ENCODE results near the gene SYT5. TPM values are rescaled to one million over a fixed set of nuclear protein-coding genes. Genes with fewer than 3 reads are reported as not detected.

Gene SYT5
- total and polyA plus RNA-seq, 2 of the 13 experiments (the other 11 are each of a cell fraction or from before 2014, with no cell fraction given), result not detected

- ChIA-PET CTCF (ENCODE audit: low intra/inter-chr PET ratio, low total read pairs) (no interaction called here), POLR2A (interaction anchor here (0.8 to 6.1 kb wide), 4 partner anchors 9 to 142 kb away, joined by 3 to 28 read pairs (median 6); partner anchors contain the start of gene PTPRH)
- intact Hi-C loops (cut with micrococcal nuclease; ENCODE audit: unreplicated experiment) (no loop called here), in situ Hi-C loops (cut with HindIII; ENCODE audit: extremely low pct_ligation_motif_present, low pct_unique_long_range_greater_than_20kb) (no loop called here)
- H3K27me3 ChIP-seq (ENCODE audit: control insufficient read depth in 1 of 2, insufficient read depth in 2 of 2, low read length in 2 of 2), result no peaks in the 10 kb centered on the region
- no peak for FAIRE-seq
- no peak overlapping the region for H2AFZ ChIP-seq (ENCODE audit: low read length)
- H4K20me1 ChIP-seq (ENCODE audit: insufficient read depth, low read length), result peaks cover 3% of the 10 kb centered on the region; the same call in 1 of the 2 replicates
- TF ChIP-seq ZNF143 (CRISPR knock-in tag; IDR thresholded peaks at IDR 0.05) (peak; percentile 86), BRCA1 (CRISPR knock-in tag; IDR thresholded peaks at IDR 0.05) (no peak), POLR2A (IDR thresholded peaks at IDR 0.05; ENCODE audit: insufficient read depth in 1 of 2, low read depth in 2 of 2, low read length in 2 of 2) (0 out of 4 replicates have a peak, but pooled peaks of 1 of the 2 experiments have one; percentile 1), THAP11 (CRISPR knock-in tag; IDR thresholded peaks at IDR 0.05) (peak; percentile 95), SUZ12 (IDR thresholded peaks at IDR 0.05; ENCODE audit: low read depth, low read length) (0 out of 2 replicates have a peak, but pooled peaks have one; percentile 34), HCFC1 (IDR thresholded peaks at IDR 0.05; ENCODE audit: low read depth, low read length) (peak; percentile 61; the same call in 1 of the 2 replicates)
- no peak for ATAC-seq
- peaks cover 25 to 69% of the 10 kb centered on the region in 2 experiments for H3K36me3 ChIP-seq (replicated peaks in 1 of 2; ENCODE audit: control insufficient read depth in 1 of 2, insufficient read depth in 2 of 2, low read length in 2 of 2)
- H3K79me2 ChIP-seq (ENCODE audit: insufficient read depth, low read length), result no peaks in the 10 kb centered on the region
- BruUV-seq (replicated peaks), result no TSS peak
- H3K4me3 ChIP-seq (replicated peaks in 1 of 3; ENCODE audit: insufficient read depth in 1 of 3, low read depth in 2 of 3, low read length in 3 of 3), result no peak overlapping the region
- no peak for DNase-seq (ENCODE audit: low spot score)
- 88% methylated on average over 4 of the region's 4 CpGs for WGBS (ENCODE audit: low lambda C conversion rate)
- no peak overlapping the region for H3K9ac ChIP-seq (ENCODE audit: insufficient read depth, low read depth, low read length)
- no peaks in the 10 kb centered on the region for H3K4me1 ChIP-seq (ENCODE audit: insufficient read depth, low read length)
- H3K9me3 ChIP-seq (ENCODE audit: low read length), result no peaks in the 10 kb centered on the region
- no peak overlapping the region for H3K27ac ChIP-seq (ENCODE audit: extremely low read length, insufficient read depth, low read length)
- no peak overlapping the region for H3K4me2 ChIP-seq (ENCODE audit: low read depth, low read length)
Measured at GRCh38 chr19:55197528-55197927, 17.4 kb upstream of the SYT5 start.

DNA sequence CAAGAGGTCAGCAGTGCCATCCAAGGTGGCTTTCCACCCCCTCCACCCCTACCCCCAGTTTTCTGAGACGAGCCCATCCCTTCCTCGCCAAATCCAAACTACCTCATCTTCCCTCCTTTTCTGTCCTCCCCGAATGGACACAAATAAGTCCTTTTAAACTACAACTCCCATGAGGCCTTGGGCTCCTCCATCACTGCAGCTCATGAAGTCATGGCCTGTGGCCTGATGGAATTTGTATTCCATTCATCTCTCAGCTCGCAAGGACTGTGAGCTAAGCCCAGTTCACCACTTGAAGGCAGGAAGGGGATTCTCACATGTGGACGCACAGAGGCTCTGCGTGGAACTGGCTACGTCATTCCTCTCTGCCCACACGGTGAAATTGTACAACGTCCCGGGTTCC lies 16.7 kb upstream of the SYT5 start:
- TSS peak; percentile 29 for BruUV-seq (replicated peaks)
- CTCF ChIA-PET (ENCODE audit: low intra/inter-chr PET ratio, low total read pairs), result no interaction called here
- no peak for DNase-seq (ENCODE audit: low spot score)
- Histone ChIP-seq H2AFZ (ENCODE audit: low read length) (no peak overlapping the region), H3K4me3 (replicated peaks in 1 of 3; ENCODE audit: insufficient read depth in 1 of 3, low read depth in 2 of 3, low read length in 3 of 3) (no peak overlapping the region), H3K9me3 (ENCODE audit: low read length) (no peaks in the 10 kb centered on the region), H3K27ac (ENCODE audit: extremely low read length, insufficient read depth, low read length) (no peak overlapping the region), H3K79me2 (ENCODE audit: insufficient read depth, low read length) (no peaks in the 10 kb centered on the region), H3K9ac (ENCODE audit: insufficient read depth, low read depth, low read length) (no peak overlapping the region), H3K36me3 (replicated peaks in 1 of 2; ENCODE audit: control insufficient read depth in 1 of 2, insufficient read depth in 2 of 2, low read length in 2 of 2) (peaks cover 22 to 63% of the 10 kb centered on the region in 2 experiments), H3K27me3 (ENCODE audit: control insufficient read depth in 1 of 2, insufficient read depth in 2 of 2, low read length in 2 of 2) (no peaks in the 10 kb centered on the region), H3K4me2 (ENCODE audit: low read depth, low read length) (no peak overlapping the region), H3K4me1 (ENCODE audit: insufficient read depth, low read length) (no peaks in the 10 kb centered on the region), H4K20me1 (ENCODE audit: insufficient read depth, low read length) (peaks cover under 1% of the 10 kb centered on the region; the same call in 1 of the 2 replicates)
- POLR2A ChIA-PET, result interaction anchor here (0.5 to 6.1 kb wide), 5 partner anchors 8 to 142 kb away, joined by 3 to 28 read pairs (median 3); partner anchors contain the start of gene PTPRH
- intact Hi-C loops (cut with micrococcal nuclease; ENCODE audit: unreplicated experiment) (loop anchor here (1.0 kb wide), 1 partner anchor 19 kb away; no protein-coding TSS in a partner anchor), in situ Hi-C loops (cut with HindIII; ENCODE audit: extremely low pct_ligation_motif_present, low pct_unique_long_range_greater_than_20kb) (no loop called here)
- ATAC-seq, result no peak
- FAIRE-seq, result no peak
- WGBS (ENCODE audit: low lambda C conversion rate), result 95% methylated on average over 9 of the region's 10 CpGs
- TF ChIP-seq ZNF441 (CRISPR knock-in tag; IDR thresholded peaks at IDR 0.05; ENCODE audit: borderline replicate concordance) (no peak), ZNF737 (CRISPR knock-in tag; IDR thresholded peaks at IDR 0.05; ENCODE audit: borderline replicate concordance) (no peak), MTF1 (CRISPR knock-in tag; IDR thresholded peaks at IDR 0.05) (no peak), MXI1 (IDR thresholded peaks at IDR 0.05; ENCODE audit: borderline replicate concordance, low read depth, low read length) (no peak), MED13 (CRISPR knock-in tag; IDR thresholded peaks at IDR 0.05) (no peak), ZMYM4 (CRISPR knock-in tag; IDR thresholded peaks at IDR 0.05) (no peak), ZNF207 (IDR thresholded peaks at IDR 0.05; ENCODE audit: borderline replicate concordance) (no peak), RFX5 (IDR thresholded peaks at IDR 0.05; ENCODE audit: low read depth, low read length) (no peak), RFX3 (CRISPR knock-in tag; IDR thresholded peaks at IDR 0.05) (no peak), ZSCAN12 (CRISPR knock-in tag; IDR thresholded peaks at IDR 0.05) (no peak)
- TF ChIP-seq, protein P1, sequence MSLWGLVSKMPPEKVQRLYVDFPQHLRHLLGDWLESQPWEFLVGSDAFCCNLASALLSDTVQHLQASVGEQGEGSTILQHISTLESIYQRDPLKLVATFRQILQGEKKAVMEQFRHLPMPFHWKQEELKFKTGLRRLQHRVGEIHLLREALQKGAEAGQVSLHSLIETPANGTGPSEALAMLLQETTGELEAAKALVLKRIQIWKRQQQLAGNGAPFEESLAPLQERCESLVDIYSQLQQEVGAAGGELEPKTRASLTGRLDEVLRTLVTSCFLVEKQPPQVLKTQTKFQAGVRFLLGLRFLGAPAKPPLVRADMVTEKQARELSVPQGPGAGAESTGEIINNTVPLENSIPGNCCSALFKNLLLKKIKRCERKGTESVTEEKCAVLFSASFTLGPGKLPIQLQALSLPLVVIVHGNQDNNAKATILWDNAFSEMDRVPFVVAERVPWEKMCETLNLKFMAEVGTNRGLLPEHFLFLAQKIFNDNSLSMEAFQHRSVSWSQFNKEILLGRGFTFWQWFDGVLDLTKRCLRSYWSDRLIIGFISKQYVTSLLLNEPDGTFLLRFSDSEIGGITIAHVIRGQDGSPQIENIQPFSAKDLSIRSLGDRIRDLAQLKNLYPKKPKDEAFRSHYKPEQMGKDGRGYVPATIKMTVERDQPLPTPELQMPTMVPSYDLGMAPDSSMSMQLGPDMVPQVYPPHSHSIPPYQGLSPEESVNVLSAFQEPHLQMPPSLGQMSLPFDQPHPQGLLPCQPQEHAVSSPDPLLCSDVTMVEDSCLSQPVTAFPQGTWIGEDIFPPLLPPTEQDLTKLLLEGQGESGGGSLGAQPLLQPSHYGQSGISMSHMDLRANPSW (CRISPR knock-in tag; IDR thresholded peaks at IDR 0.05; ENCODE audit: borderline replicate concordance), result no peak
- TF ChIP-seq, protein P2, sequence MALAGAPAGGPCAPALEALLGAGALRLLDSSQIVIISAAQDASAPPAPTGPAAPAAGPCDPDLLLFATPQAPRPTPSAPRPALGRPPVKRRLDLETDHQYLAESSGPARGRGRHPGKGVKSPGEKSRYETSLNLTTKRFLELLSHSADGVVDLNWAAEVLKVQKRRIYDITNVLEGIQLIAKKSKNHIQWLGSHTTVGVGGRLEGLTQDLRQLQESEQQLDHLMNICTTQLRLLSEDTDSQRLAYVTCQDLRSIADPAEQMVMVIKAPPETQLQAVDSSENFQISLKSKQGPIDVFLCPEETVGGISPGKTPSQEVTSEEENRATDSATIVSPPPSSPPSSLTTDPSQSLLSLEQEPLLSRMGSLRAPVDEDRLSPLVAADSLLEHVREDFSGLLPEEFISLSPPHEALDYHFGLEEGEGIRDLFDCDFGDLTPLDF (CRISPR knock-in tag; IDR thresholded peaks at IDR 0.05), result no peak
